GM23248 (cell line): ENCODE data around the gene INTS1. TPM values are rescaled to one million over a fixed set of nuclear protein-coding genes. Genes with fewer than 3 reads are reported as not detected.

Source experiments
- DNase-seq: peaks from one replicate; pipeline ENCODE4 v3.0.0-alpha.2; 2015
- H2AFZ ChIP-seq: fragments of 200-600 bp; sonication (generic); 2 replicates; pipeline ENCODE4 v1.6.1; 2016; ENCODE audit warnings: antibody characterized with exemption
- H3F3A ChIP-seq: fragments of 200-600 bp; sonication (generic); 2 replicates; pipeline ENCODE4 v1.6.1; 2016; ENCODE audit warnings: mild to moderate bottlenecking, antibody characterized with exemption, mixed run types; ENCODE audit not compliant: insufficient read depth
- H3K27ac ChIP-seq: fragments of 200-600 bp; sonication (generic); 2 replicates; pipeline ENCODE4 v1.5.1; 2016; ENCODE audit warnings: mild to moderate bottlenecking
- H3K27me3 ChIP-seq: fragments of 200-600 bp; sonication (generic); replicated peaks from 2 replicates; pipeline ENCODE4 v1.6.1; 2016; ENCODE audit warnings: mild to moderate bottlenecking; ENCODE audit not compliant: insufficient read depth
- H3K36me3 ChIP-seq: fragments of 200-600 bp; sonication (generic); 2 replicates; pipeline ENCODE4 v1.6.1; 2016; ENCODE audit warnings: low read depth, mild to moderate bottlenecking
- H3K4me1 ChIP-seq: fragments of 200-600 bp; sonication (generic); 2 replicates; pipeline ENCODE4 v1.6.1; 2016; ENCODE audit warnings: mild to moderate bottlenecking; ENCODE audit not compliant: insufficient read depth
- H3K4me2 ChIP-seq: fragments of 200-600 bp; sonication (generic); one replicate; pipeline ENCODE4 v1.6.1; 2016; ENCODE audit warnings: mild to moderate bottlenecking; ENCODE audit not compliant: unreplicated experiment
- H3K4me3 ChIP-seq: fragments of 200-600 bp; sonication (generic); 2 replicates; pipeline ENCODE4 v1.5.1; 2016; ENCODE audit warnings: mild to moderate bottlenecking
- H3K79me2 ChIP-seq: fragments of 200-600 bp; sonication (generic); 2 replicates; pipeline ENCODE4 v1.6.1; 2016; ENCODE audit warnings: mild to moderate bottlenecking; ENCODE audit not compliant: insufficient read depth
- H3K9ac ChIP-seq: fragments of 200-600 bp; sonication (generic); 2 replicates; pipeline ENCODE4 v1.6.1; 2016; ENCODE audit warnings: mild to moderate bottlenecking
- H3K9me2 ChIP-seq: fragments of 200-600 bp; sonication (generic); 2 replicates; pipeline ENCODE4 v1.6.1; 2016; ENCODE audit warnings: mixed run types, mild to moderate bottlenecking, moderate library complexity; ENCODE audit not compliant: insufficient read depth
- H3K9me3 ChIP-seq: fragments of 200-600 bp; sonication (generic); one replicate; pipeline ENCODE4 v1.6.1; 2017; ENCODE audit warnings: low read depth
- H4K20me1 ChIP-seq: fragments of 200-600 bp; sonication (generic); 2 replicates; pipeline ENCODE4 v1.6.0; 2016; ENCODE audit not compliant: insufficient read depth
- EZH2 ChIP-seq: fragments of 200-600 bp; sonication (generic); IDR thresholded peaks from 2 replicates; pipeline ENCODE4 v1.6.1; 2018; ENCODE audit warnings: antibody characterized with exemption, mild to moderate bottlenecking; ENCODE audit not compliant: insufficient read depth, poor library complexity, severe bottlenecking
- EZH2phosphoT487 ChIP-seq: fragments of 200-600 bp; sonication (generic); IDR thresholded peaks from 2 replicates; pipeline ENCODE4 v1.6.1; 2018; ENCODE audit warnings: antibody characterized with exemption, moderate library complexity, mild to moderate bottlenecking, low read depth; ENCODE audit not compliant: insufficient read depth
- WGBS, 2 experiments: methylation state at CpG; one replicate each; pipeline ENCODE4 v1.1.6; 2015 to 2017; ENCODE audit warnings: low lambda C conversion rate in 2 of 2, low coverage in 1 of 2; ENCODE audit errors: missing lambda C conversion rate in 2 of 2; 5-methylcytosine and 5-hydroxymethylcytosine counted together
- in situ Hi-C: fragments of 300-500 bp; cut with MboI; formaldehyde crosslinking; loops from 2 replicates; pipeline ENCODE4 v1.15.0; 2020
- polyA plus RNA-seq: library from polyadenylated mRNA; unstranded; fragments of >200 nt; fragmentation: Nextera tagmentation; extraction: Ambion mirVana; gene quantifications from 2 replicates; pipeline ENCODE4 v1.2.1, GENCODE V29; 2016
- total RNA-seq: library from RNA; depleted of rRNA; stranded (reverse); fragments of >200 nt; shearing (Covaris generic); gene quantifications from 2 replicates; pipeline ENCODE4 v1.2.3, GENCODE V29; 2014

Gene INTS1
- total and polyA plus RNA-seq, 2 experiments from 2014 or later, result 25.4 to 44.7 TPM

DNA sequence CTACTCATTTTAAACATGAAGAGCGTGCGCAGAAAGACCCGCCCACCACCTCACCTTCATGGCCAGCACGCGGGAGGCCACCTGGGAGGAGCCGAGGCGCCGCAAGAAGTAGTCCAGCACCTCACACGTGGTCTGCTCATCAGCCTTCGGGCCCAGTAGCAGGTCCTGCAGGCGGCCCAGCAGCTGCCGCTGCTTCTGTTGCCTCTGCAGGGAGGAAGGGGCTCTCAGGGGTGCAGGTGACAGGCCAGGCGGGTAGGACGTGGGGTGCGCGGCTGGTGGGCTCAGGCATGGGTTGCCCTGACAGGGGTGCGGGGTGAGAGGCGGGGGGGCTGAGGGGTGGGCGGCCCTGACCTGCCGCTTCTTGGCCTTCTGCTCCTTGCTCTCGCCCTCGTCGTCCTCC is 17.6 kb downstream of the INTS1 start:
- Histone ChIP-seq H3K27ac (no peak overlapping the region), H4K20me1 (no peaks in the 10 kb centered on the region), H3K36me3 (no peaks in the 10 kb centered on the region; the same call in 1 of the 2 replicates), H3K4me2 (no peak overlapping the region), H3K9ac (no peak overlapping the region), H3K27me3 (no peaks in the 10 kb centered on the region), H3K4me3 (no peak overlapping the region), H3K9me3 (no peaks in the 10 kb centered on the region), H3F3A (no peaks in the 10 kb centered on the region), H3K4me1 (no peaks in the 10 kb centered on the region), H3K79me2 (no peaks in the 10 kb centered on the region), H3K9me2 (no peaks in the 10 kb centered on the region), H2AFZ (no peak overlapping the region)
- no peak for DNase-seq
- in situ Hi-C loops, result no loop called here
- TF ChIP-seq EZH2, result no peak
- no peak for TF ChIP-seq EZH2phosphoT487
- WGBS, 2 experiments, result 93 to 96% methylated on average over 10 to 23 of the region's 23 CpGs

DNA sequence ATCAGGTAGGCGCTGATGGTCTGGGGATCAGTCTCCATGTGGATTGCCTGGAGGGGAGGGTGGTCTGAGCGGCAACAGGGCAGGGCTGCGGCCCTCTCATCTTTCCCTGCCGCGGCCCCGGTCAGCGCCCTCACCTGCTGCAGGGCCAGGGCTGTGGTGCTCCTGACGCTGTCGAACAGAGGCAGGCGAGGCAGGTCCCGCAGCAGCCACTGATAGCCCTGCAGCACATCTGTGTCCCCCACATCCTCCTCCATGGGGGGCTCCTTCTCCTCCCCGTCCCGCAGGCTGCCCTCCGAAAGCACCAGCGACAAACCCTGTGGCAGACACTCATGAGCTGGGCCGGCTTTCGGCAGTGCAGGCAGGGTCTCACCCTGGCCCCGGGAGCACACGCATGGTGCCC is 19.0 kb downstream of the INTS1 start:
- Histone ChIP-seq H3K4me3 (no peak overlapping the region), H3K27ac (no peak overlapping the region), H3K27me3 (no peaks in the 10 kb centered on the region), H3F3A (no peaks in the 10 kb centered on the region), H4K20me1 (no peaks in the 10 kb centered on the region), H3K79me2 (no peaks in the 10 kb centered on the region), H3K9ac (no peak overlapping the region), H3K36me3 (no peaks in the 10 kb centered on the region; the same call in 1 of the 2 replicates), H3K9me2 (no peaks in the 10 kb centered on the region), H3K4me2 (no peak overlapping the region), H3K4me1 (no peaks in the 10 kb centered on the region), H2AFZ (no peak overlapping the region), H3K9me3 (no peaks in the 10 kb centered on the region)
- in situ Hi-C loops, result no loop called here
- DNase-seq, result no peak
- TF ChIP-seq EZH2phosphoT487 (no peak), EZH2 (no peak)
- 97 to 100% methylated on average over 8 to 19 of the region's 19 CpGs for WGBS, 2 experiments

DNA sequence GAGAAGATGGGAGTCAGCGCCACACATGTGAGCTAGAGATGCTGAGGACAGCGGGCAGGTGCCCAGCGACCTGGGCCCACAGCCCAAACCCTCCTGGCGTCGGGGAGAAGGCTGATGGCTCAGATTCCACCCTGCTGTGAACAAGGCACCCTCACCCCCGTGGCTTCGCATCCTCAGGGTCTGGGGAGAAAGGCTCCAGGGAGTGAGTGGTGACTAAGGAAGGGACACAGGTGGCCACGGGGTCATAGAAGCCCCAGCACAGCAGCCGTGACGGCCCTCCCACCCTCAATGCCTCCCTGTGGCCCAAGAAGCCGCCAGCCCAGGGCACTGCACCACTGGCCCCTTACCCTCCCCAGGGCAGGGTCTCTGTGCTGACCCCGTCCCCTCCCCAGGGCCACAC is 19.6 kb downstream of the INTS1 start:
- DNase-seq, result no peak
- Histone ChIP-seq H3K9me2 (no peaks in the 10 kb centered on the region), H3F3A (no peaks in the 10 kb centered on the region), H3K27ac (no peak overlapping the region), H3K27me3 (no peaks in the 10 kb centered on the region), H3K9ac (no peak overlapping the region), H3K9me3 (no peaks in the 10 kb centered on the region), H3K4me3 (no peak overlapping the region), H3K4me2 (no peak overlapping the region), H2AFZ (no peak overlapping the region), H3K36me3 (no peaks in the 10 kb centered on the region), H3K79me2 (no peaks in the 10 kb centered on the region), H4K20me1 (no peaks in the 10 kb centered on the region), H3K4me1 (no peaks in the 10 kb centered on the region)
- TF ChIP-seq EZH2 (no peak), EZH2phosphoT487 (no peak)
- 90 to 94% methylated on average over 8 to 10 of the region's 12 CpGs for WGBS, 2 experiments
- in situ Hi-C loops, result no loop called here

DNA sequence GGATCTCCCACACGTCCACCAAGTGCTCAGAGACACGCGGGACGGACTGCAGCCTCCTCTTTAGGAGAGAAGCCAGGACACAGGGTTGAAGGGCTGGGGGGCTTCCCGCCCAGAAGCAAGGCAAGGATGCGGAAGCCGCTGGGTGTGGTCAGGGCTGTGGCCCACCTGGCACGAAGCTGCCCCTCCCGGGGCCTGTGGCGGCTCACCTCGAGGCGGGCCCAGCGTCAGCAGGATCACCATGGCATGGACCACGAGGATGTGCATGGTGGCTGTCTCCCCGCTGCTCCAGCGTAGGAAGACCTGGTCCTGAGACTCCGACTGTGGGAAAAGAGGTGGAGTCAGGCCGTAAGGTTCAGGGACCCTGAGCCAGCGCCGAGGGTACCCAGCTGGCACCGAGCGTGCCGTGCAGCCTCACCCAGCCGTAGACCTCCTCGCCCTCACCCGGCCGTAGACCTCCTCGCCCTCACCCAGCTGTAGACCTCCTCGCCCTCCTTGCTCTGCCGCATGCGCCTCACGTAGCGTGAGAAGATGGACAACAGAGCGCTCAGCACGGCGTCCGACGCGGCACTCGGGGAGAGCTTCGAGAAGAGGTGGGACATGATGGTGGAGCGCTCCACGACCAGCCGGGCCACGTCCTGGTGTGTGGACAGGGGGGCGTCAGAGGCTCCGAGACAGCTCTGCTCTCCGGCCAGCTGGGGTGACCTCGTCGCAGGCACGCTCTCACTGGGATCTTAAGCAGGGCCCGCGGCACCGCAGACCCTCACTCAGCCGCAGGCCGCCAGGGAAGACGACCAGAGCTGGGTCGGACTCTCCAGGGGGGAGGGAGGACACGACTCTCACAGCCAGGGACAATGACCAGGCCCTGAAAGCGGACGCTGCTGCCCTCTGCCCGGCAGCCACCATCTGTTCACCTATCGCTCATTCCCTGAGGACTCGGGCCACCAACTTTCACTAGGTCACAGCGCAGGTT is 20.4 kb downstream of the INTS1 start:
- Histone ChIP-seq H2AFZ (no peak overlapping the region), H3K4me3 (no peak overlapping the region), H3K4me1 (no peaks in the 10 kb centered on the region), H3K4me2 (no peak overlapping the region), H3K9me3 (no peaks in the 10 kb centered on the region), H4K20me1 (no peaks in the 10 kb centered on the region), H3K27me3 (no peaks in the 10 kb centered on the region), H3K9me2 (no peaks in the 10 kb centered on the region), H3K79me2 (no peaks in the 10 kb centered on the region), H3K9ac (no peak overlapping the region), H3K36me3 (no peaks in the 10 kb centered on the region), H3K27ac (no peak overlapping the region), H3F3A (no peaks in the 10 kb centered on the region)
- DNase-seq, result no peak
- WGBS, 2 experiments, result 95% methylated on average over 55 to 65 of the region's 65 CpGs
- TF ChIP-seq EZH2phosphoT487 (no peak), EZH2 (no peak)
- in situ Hi-C loops, result no loop called here
